CD4-positive, alpha-beta T cell treated with Interleukin-17A for 4 hours (primary cell): ENCODE results near the gene LAMTOR4.

Experiments
- DNase-seq: peaks from one replicate; pipeline ENCODE4 v3.0.0-alpha.2; 2020; ENCODE audit warnings: mixed read lengths

Gene LAMTOR4

GRCh38 chr7:100148559-100149328 is at the start of gene LAMTOR4:
Gene LAMTOR4 (plus strand): TSS chr7:100148918. CDS start chr7:100148973, 55 bp downstream.
- DNase-seq = peak; percentile 97

DNA sequence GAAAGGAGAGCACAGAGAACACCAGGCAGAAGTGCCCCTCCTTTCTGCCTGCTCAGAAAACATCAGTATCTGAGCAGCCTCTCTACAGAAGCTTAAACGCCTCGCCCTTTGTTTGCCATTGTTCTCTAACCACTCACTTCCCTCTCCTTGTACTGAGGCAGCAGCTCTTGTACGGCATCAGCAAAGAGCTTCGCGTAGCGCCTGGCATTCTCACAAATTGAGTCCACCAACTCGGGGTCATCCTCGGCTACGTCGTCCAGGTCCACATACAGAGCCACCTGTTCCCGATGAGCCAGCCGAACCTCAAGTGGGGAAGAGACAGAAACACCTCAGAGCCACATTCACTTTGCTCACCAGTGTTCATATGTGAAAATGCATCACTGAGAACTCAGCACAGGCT is 49.3 kb upstream of the LAMTOR4 start:
- no peak for DNase-seq

DNA sequence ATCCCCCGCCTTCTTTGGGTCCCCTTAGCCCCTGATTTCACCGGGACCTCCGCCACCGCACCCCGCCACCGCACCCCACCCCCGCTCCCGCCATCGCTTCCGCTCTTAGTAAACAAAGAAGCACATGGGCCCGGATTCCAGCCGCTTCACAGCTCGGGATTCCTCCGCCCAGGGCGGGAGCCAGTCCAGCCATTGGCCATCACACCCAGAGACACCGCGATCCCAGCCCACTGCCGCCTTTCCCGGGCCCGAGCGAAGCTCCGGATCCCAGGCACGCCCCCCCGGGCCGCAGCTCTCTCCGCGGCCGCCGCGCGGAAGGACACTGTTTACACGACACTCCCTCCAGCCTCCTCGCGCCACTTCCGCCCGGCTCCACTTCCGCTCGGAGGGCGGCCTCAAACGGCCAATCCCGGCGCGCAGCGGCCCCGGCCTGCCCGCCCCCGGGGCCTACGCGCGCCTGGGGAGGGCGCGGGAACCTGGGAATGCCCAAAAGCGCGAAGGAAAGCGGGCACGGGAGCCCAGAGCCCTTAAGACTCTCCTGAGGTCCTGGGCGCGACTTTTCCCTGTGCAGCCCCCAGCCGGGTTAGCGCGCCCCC is 48.2 kb upstream of the LAMTOR4 start:
- DNase-seq = peak; percentile 87

GRCh38 chr7:100101016-100101862 is 47.5 kb upstream of the LAMTOR4 start, which contains the start of the genes AP4M1 and MCM7:
Gene AP4M1 (plus strand): TSS chr7:100101643. CDS start chr7:100101715, 72 bp downstream.
Gene MCM7 (minus strand): TSS chr7:100101397. CDS start chr7:100101294, 103 bp downstream.
- DNase-seq = peak; percentile 95

GRCh38 chr7:100102950-100103840 is 45.5 kb upstream of the LAMTOR4 start:
- DNase-seq = no peak

- DNase-seq = no peak
Measured at GRCh38 chr7:100105534-100105933, 43.2 kb upstream of the LAMTOR4 start.

- DNase-seq = no peak
Measured at GRCh38 chr7:100106633-100107032, 42.1 kb upstream of the LAMTOR4 start.

DNA sequence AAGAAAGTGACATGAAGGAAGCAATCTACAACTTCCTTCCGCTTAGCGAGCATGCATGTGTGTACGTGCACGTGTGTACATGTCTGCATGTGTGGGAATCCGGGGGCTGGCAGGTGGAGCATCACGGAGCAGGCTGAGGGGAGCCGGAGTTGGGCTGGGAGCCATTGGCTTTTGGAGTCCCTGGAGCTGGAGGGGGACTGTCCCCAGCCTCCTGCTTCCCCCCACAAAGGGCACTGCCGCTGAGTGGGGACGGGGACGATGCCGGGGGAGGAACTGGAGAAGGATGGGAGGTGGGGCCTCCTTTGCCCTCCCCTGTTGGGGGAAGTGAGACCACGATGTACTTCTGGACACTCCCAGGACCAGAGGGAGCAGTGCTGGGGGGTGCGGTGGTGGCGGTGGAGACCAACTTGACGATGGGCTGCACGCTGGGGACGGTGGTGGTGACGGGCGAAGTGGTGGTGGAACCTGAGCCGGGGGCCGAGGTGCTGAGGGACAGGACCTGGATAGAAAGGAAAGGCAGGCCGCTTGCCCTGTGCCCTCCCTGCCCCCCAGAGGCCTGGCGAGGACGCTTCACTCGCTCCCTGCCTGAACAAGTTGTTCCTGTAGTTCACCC is 41.5 kb upstream of the LAMTOR4 start:
- no peak for DNase-seq

DNA sequence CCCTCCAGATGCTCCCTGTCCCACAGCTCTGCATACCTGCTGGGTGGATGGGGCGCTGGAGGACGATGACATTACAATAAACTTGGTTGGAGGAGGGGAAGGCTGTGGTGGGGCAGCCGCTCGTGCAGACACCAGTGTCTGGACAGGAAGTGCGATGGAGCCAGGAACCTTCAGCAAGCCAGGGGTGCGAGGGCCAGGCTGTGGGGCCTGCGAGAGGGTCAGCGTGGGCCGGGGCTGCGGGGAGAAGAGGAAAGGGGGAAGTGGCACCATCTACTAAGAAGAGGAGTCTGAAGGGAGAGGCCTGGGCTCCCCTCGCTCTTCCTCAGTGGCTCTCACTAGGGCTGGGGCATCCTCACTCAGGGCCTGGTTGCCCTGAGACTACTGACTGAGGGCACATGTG is 40.8 kb upstream of the LAMTOR4 start:
- DNase-seq = no peak

- no peak for DNase-seq
Measured at GRCh38 chr7:100109521-100110163, 39.1 kb upstream of the LAMTOR4 start.

DNA sequence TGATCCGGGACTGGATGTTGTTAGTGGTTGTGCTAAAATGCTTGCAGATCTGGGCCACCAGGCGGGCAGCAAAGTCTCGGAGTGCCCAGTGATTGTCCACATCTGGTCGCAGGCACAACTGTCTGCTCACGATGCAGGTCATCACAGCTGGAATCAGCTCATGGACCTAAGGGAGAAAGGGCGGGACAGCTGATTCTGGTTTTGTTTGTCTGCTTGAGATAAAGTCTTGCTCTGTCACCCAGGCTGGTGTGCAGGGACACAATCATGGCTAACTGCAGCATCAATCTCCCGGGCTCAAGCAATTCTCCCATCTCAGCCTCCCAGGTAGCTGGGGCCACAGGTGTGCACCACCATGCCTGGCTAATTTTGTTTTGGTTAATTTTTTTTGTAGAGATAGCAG is 37.6 kb upstream of the LAMTOR4 start:
- DNase-seq = no peak

GRCh38 chr7:100111914-100112313 is 36.8 kb upstream of the LAMTOR4 start:
- DNase-seq = no peak

GRCh38 chr7:100115026-100115425 is 33.7 kb upstream of the LAMTOR4 start:
- DNase-seq = no peak

DNA sequence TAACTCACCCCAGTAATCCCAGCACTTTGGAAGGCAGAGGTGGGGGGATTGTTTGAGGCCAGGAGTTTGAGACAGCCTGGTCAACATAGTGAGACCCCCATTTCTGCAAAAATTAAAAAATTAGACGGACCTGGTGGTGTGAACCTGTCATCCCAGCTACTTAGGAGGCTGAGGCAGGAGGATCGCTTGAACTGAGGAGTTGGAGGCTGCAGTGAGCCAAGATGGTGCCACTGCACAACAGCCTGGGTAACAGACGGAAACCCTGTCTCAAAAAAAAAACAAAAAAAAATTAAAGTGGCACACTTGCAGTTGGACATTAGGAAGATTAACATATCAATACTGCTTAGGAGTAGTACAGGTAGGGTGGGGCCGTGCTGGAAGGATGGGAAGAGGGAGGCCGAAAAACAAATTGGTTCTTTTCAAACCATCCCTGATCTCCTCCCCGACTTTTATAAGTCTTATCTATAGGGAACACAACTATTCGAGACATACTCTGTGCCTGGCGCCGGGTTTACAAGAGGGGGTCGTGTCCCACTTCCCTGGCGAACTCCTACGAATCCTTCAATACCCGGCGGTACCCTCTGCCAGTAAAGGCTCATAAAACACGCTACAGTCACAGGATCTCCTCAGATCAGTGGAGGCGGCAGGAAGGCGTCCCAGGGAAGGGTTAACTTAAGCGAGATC is 30.2 kb upstream of the LAMTOR4 start:
- no peak for DNase-seq

GRCh38 chr7:100119072-100119969 is 29.4 kb upstream of the LAMTOR4 start, which contains the start of the genes CNPY4 and TAF6:
Gene CNPY4 (plus strand): TSS chr7:100119634. CDS start chr7:100119745, 111 bp downstream.
Gene TAF6 (minus strand): TSS chr7:100119358. CDS start chr7:100114209, 5,149 bp downstream.
- peak; percentile 98 for DNase-seq

DNA sequence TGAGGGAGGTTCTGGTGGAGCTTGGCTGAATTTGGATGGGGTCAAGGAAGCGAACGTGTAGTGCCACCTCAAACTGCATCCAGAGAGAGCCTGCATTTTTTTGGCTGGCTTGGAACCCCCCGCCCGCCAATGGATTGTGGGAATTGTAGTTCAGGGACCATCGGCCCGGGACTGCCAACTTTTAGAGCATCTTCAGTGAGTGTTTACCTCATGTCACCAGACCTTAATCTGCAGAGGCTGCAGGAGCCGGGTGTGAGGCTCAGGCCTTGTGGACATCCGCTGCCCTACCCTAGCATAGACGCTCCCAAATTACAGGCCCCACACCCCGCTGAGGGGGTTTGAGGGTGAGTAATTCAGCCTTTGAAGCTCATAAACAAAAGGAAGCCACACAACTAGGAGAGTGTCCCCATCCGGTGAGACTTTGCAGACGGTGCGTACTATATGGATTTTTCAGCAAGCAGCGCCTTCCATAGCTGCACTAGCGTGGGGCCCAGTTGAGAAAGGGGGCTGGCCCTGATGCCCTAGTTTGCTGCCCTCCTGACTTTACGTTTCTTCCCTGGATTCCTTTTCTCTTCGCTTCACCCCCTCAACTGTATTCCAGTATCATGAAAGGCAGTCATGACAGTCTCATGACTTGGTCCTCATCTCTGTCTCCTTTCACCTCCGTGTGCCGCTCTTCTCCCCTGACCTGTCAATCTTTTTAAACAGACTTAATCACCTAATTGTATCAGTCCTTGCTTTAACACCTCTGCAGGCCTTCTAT is 28.6 kb upstream of the LAMTOR4 start:
- peak; percentile 81 for DNase-seq

GRCh38 chr7:100120733-100121036 is 28.0 kb upstream of the LAMTOR4 start:
- DNase-seq = no peak

DNA sequence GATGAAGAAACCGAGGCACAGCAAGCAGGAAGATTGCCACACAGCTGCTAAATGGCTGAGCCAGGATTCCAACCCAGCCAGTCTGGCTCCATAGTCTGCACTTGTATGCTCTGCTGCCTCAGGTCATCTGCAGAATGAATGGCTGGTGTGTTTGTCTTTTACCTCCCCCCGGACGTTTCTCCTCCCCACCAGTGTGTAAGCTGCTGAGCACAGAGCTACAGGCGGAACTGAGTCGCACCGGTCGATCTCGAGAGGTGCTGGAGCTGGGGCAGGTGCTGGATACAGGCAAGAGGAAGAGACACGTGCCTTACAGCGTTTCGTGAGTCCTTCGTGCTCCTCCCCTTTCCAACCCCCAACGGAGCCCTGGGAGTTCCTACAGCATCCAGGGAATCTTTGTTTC is 26.7 kb upstream of the LAMTOR4 start:
- no peak for DNase-seq

DNA sequence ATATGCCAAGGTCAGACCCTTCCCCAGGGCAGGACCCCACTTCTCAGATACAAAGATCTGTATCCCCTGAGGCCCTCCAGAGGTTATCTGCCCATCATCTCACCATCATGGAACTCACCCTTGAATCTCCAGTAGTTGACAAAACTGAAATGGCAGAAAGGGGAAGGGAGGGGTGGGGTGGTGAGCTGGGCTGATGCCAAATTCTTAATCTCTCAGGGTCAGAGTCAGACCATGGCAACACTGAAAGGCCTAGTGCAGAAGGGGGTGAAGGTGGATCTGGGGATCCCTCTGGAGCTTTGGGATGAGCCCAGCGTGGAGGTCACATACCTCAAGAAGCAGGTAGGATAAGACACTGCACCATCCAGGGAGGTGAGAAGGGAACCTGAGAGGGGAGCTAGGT is 26.1 kb upstream of the LAMTOR4 start:
- DNase-seq = no peak
